SK-N-SH (cell line): ENCODE measurements around the gene ERC1.

Experiments
- EZH2phosphoT487 ChIP-seq: fragments of 200-600 bp; sonication (generic); IDR thresholded peaks from 2 replicates; pipeline ENCODE4 v1.6.1; 2017; ENCODE audit warnings: low read depth, mixed run types, mild to moderate bottlenecking, antibody characterized with exemption, moderate library complexity, borderline replicate concordance
- FOXJ3 ChIP-seq: sonication (generic); formaldehyde crosslinking; IDR thresholded peaks from 2 replicates; pipeline ENCODE4 v1.5.1; 2020; ENCODE audit warnings: mild to moderate bottlenecking, missing genetic modification reagents
- FOXM1 ChIP-seq: IDR thresholded peaks from 2 replicates; pipeline ENCODE4 v1.4.0; 2012; ENCODE audit warnings: low read depth, mild to moderate bottlenecking
- GABPA ChIP-seq: IDR thresholded peaks from 2 replicates; pipeline ENCODE4 v1.4.0; 2012; ENCODE audit warnings: low read depth, mild to moderate bottlenecking
- GATA2 ChIP-seq: sonication (generic); formaldehyde crosslinking; IDR thresholded peaks from 2 replicates; pipeline ENCODE4 v1.5.0; 2020; ENCODE audit warnings: mild to moderate bottlenecking, missing genetic modification reagents
- SMC3 ChIP-seq: IDR thresholded peaks from 2 replicates; pipeline ENCODE4 v1.6.1; 2012; ENCODE audit warnings: low read depth, low read length, improper control_type of control experiment
- TF ChIP-seq, protein P1 (sequence below): fragments of 200-600 bp; sonication (generic); IDR thresholded peaks from 2 replicates; pipeline ENCODE4 v1.6.1; 2017; ENCODE audit warnings: antibody characterized with exemption, mild to moderate bottlenecking, moderate library complexity
- TF ChIP-seq, protein P2 (sequence below): IDR thresholded peaks from 2 replicates; pipeline ENCODE4 v1.4.0; 2012; ENCODE audit warnings: low read depth
- TF ChIP-seq, protein P3 (sequence below): IDR thresholded peaks from 2 replicates; pipeline ENCODE4 v1.6.1; 2012; ENCODE audit warnings: mild to moderate bottlenecking, low read depth, low read length, moderate library complexity

DNA sequence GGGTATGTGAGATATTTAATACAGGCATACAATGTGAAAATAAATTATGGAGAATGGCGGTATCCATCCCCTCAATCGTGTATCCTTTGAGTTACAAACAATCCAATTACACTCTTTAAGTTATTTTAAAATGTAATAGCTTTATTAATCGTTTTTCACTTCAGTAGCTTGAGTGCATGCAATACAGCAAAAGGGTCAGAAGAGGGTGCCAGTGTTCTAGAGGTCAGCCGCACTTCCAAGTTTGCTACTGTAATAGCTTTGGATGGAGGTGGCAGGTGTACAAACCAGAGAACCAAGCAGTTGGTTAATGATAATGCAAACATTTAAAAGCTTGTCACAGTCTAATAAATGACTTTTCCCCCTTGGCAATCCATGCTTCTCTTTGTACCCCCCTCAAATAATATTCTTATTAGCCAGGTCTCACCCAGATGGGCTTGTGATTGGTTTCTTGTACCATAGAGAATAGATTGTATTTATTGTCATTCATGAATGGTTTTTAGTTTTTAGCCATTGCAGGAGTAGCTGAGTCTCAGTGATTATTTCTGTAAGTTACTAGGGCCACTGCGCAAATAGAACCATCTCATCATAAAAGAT, 127.0 kb downstream of the ERC1 start:
- TF ChIP-seq, protein P1, sequence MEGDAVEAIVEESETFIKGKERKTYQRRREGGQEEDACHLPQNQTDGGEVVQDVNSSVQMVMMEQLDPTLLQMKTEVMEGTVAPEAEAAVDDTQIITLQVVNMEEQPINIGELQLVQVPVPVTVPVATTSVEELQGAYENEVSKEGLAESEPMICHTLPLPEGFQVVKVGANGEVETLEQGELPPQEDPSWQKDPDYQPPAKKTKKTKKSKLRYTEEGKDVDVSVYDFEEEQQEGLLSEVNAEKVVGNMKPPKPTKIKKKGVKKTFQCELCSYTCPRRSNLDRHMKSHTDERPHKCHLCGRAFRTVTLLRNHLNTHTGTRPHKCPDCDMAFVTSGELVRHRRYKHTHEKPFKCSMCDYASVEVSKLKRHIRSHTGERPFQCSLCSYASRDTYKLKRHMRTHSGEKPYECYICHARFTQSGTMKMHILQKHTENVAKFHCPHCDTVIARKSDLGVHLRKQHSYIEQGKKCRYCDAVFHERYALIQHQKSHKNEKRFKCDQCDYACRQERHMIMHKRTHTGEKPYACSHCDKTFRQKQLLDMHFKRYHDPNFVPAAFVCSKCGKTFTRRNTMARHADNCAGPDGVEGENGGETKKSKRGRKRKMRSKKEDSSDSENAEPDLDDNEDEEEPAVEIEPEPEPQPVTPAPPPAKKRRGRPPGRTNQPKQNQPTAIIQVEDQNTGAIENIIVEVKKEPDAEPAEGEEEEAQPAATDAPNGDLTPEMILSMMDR: peak; percentile 99
- TF ChIP-seq GABPA: no peak
- no peak for TF ChIP-seq EZH2phosphoT487
- TF ChIP-seq FOXJ3 (CRISPR knock-in tag): no peak
- TF ChIP-seq GATA2 (CRISPR knock-in tag): no peak
- TF ChIP-seq, protein P2, sequence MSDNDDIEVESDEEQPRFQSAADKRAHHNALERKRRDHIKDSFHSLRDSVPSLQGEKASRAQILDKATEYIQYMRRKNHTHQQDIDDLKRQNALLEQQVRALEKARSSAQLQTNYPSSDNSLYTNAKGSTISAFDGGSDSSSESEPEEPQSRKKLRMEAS: no peak
- TF ChIP-seq, protein P3, sequence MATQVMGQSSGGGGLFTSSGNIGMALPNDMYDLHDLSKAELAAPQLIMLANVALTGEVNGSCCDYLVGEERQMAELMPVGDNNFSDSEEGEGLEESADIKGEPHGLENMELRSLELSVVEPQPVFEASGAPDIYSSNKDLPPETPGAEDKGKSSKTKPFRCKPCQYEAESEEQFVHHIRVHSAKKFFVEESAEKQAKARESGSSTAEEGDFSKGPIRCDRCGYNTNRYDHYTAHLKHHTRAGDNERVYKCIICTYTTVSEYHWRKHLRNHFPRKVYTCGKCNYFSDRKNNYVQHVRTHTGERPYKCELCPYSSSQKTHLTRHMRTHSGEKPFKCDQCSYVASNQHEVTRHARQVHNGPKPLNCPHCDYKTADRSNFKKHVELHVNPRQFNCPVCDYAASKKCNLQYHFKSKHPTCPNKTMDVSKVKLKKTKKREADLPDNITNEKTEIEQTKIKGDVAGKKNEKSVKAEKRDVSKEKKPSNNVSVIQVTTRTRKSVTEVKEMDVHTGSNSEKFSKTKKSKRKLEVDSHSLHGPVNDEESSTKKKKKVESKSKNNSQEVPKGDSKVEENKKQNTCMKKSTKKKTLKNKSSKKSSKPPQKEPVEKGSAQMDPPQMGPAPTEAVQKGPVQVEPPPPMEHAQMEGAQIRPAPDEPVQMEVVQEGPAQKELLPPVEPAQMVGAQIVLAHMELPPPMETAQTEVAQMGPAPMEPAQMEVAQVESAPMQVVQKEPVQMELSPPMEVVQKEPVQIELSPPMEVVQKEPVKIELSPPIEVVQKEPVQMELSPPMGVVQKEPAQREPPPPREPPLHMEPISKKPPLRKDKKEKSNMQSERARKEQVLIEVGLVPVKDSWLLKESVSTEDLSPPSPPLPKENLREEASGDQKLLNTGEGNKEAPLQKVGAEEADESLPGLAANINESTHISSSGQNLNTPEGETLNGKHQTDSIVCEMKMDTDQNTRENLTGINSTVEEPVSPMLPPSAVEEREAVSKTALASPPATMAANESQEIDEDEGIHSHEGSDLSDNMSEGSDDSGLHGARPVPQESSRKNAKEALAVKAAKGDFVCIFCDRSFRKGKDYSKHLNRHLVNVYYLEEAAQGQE: no peak
- peak; percentile 89 for TF ChIP-seq SMC3
- TF ChIP-seq FOXM1: no peak
